SW 1271 (cell line): ENCODE data around the gene NEIL3.

ENCODE experiments used
- DNase-seq, 2 experiments: peaks; one replicate each; lab custom pipeline; 2025; lab: John Stamatoyannopoulos, UW

Gene NEIL3, protein sequence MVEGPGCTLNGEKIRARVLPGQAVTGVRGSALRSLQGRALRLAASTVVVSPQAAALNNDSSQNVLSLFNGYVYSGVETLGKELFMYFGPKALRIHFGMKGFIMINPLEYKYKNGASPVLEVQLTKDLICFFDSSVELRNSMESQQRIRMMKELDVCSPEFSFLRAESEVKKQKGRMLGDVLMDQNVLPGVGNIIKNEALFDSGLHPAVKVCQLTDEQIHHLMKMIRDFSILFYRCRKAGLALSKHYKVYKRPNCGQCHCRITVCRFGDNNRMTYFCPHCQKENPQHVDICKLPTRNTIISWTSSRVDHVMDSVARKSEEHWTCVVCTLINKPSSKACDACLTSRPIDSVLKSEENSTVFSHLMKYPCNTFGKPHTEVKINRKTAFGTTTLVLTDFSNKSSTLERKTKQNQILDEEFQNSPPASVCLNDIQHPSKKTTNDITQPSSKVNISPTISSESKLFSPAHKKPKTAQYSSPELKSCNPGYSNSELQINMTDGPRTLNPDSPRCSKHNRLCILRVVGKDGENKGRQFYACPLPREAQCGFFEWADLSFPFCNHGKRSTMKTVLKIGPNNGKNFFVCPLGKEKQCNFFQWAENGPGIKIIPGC

DNA sequence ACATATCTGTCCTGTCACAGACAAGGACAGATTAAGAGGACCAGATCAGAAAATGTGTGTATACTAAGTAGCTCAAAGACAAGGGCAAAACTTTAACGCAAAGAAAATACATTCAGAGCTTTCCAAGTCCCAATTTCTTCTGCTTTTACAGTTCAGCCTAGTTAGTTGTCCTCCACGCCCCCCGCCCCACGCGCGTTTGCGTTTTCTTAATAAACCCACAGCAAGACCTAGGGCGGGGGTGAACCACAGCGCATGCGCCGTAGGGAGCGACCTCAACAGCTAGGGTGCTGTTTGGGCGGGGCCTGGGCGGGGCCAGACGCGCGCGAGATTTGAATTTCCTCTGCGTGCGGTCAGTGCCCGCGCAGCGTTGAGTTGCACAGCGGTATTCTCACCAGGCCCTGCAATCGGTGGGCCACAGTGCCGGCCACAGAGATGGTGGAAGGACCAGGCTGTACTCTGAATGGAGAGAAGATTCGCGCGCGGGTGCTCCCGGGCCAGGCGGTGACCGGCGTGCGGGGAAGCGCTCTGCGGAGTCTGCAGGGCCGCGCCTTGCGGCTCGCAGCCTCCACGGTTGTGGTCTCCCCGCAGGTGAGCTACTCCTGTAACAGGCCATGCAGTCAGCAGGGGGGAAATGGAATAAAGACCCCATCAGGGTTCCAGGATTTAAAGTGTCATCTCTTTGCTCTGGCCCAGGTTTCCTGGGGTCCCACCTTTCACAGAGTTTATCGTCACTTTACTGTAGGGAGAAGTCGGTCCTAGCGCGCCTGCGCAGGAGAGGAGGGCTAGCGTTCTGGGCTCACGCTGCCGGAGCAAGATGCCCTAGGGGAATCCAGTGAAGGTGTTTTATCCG lies at the start of gene NEIL3:
TSS of gene NEIL3 (plus strand) at position 353 of the 850 bp plus-strand sequence. CDS start at position 433, 80 bp downstream.
- DNase-seq, result peak; percentile 61 to 74

DNA sequence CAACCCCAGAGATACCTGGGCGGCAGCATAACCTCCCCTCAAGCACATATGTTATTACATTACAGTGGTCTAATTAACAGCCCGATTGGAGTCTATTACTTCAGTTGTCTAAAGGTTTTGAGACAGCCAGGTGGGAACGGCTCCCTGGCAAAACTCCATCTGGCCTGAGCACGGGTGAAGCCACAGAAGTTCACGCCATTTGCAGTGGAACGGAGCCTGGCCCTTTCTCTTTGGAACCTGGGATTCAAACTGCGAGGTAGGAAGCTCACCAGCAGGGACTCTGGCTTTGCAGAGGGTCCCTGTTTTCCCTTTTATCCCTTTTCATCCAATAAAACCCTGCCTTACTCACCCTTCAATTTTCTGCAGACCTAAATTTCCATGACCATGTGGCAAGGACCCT lies 45.9 kb upstream of the NEIL3 start:
- DNase-seq, result no peak

DNA sequence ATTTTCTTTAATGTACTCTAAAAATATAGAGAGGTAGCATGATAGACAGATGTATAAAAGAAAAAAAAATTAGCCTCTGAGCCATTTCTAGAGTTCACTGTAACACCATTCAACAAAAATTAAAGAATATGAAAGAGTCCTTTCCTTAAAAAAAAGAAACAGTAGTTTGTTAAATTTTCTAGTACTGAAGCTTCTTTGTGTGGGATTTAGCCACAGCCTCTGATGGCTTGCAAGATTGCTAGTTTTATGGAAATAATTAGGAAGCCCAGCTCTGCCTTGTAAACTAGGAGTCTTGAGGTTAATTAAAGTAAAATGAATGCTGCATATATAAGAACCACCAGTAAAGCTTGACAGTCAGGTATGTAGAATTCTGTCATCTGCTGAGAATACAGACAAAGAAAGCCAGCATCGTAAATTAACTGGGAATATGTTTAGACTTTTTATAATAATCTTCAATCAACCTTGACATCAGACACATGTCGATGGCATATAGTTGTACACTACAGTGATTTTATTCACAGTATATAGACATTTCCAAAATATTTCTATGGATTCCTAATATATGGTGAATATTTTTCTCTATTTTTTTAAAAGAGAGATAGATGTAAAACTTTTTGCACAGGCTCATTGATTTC lies 44.8 kb upstream of the NEIL3 start:
- no peak for DNase-seq

DNA sequence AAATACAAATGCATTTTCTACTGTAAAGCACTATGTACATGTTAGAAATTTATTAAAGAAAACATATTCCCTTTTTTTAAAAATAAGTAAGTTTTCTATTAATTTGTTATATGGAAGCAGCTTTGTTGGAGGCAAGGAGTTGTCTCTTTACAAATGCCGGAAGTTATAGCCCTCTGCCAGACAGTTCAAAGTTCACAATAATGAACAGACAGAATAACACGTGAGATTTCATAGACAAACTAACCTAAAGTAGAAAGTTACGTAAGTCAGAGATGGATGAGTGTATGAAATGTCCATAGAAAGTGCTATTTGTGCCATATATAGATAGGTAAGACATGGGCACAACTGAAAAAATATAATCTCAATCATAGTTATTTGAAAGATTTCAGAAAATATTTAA lies 43.9 kb upstream of the NEIL3 start:
- DNase-seq, result no peak

DNA sequence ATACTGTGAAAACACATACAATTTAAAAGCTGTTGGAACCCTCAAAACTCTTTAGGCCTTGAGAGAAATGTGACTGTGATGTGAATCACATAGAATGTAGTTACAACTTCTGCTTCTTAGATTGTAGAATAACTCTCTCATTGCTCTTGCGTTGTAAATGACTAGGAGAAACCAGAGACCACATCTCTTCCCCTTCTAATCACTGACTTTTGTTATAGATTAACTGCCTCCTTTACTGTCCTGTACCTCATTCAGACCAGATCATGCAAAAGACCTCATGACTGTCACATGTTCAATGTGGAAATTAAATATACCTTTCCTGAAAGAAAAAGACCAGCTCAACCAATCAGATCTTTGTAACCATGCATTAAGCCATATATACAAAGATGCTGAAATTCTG lies 43.2 kb upstream of the NEIL3 start:
- no peak for DNase-seq

DNA sequence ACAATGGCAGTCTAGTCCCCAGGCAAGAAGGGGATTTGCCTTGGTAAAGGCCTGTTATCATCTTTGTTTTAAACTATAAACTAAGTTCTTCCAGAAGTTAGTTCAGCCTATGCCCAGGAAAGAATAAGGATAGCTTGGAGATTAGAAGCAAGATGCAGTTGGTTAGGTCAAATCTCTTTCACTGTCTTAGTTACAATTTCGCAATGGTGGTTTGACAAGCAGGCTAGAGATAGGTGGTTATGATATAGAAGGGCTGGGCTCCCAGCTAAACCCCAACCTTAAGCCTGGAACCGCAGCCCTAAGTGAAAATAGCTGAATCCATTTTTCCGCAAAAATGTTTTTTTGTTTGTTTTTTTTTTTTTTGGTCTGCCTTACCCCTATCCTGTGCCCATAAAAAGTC lies 41.8 kb upstream of the NEIL3 start:
- no peak for DNase-seq

DNA sequence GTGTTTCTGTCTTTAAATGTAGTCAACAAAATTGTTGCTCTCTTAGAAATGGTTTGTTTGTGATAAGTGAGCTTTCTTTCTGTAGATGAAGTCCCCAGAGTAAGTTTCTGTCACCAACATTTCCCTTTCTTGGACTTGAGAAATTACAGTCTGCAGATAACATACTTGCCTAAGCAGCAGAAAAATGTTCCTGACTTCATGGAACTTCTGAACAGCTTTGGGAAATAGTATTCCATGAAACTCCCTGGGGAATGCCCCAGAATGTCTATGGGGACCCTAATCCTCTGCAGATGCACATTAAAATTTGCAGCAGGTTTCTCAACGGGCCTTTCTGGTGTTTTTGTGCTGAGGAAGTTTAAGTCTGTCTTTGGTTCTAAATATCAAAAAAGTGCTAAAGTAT lies 38.6 kb upstream of the NEIL3 start:
- no peak for DNase-seq

DNA sequence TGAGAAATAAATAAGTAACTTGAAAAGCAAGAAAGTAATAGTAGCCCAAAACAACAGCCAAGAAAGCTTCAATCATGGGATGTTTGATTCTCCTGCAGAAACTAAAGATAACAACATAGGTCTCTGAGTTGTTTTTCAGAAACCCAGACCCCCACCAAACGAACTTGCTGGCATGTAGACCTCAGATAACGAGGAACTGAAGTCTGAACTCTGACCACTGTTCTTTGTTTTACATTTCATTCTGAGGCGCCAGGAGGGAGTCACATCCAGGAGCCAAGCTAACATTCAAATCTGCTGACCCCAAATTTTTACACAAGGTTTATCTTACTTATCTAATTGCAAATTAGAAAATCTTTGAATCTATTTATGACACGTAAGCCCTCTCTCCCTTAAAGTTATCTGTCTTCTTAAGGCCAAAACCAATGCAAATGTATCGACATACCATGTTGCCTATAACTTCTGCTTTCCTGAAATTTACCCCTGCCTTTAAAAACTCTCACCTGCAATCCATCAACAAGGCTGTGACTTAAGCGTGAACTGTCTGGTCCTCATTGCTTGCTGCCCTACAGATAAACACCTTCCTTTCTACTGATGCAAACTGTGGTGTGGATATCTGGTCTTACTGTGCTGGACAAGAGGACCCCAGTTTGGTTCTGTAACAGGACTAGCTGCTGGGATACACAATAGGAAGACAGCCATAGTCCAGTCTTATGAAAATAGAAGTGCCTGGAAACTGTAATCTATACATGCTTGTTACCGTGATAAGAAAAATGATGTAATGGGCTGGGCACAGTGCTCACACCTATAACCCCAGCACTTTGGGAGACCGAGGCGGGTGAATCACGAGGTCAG lies 37.5 kb upstream of the NEIL3 start:
- DNase-seq, result no peak

DNA sequence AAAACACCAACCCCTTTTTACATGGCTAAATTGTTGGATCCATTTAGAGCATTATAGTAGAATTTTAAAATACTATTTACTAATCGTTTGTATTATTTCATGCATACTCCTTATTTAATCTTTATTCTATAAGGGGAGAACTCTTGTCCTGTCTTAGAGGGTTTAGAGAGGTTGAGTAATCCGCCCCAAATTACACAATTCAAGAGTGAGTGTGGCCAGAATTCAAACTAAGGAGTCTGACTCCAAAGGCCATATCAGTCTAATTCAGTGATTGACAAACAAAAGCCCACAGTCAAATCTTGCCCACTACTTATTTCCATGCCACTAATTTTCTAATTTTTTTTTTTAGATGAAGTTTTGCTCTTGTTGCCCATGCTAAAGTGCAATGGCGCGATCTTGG lies 33.7 kb upstream of the NEIL3 start:
- DNase-seq, result no peak

DNA sequence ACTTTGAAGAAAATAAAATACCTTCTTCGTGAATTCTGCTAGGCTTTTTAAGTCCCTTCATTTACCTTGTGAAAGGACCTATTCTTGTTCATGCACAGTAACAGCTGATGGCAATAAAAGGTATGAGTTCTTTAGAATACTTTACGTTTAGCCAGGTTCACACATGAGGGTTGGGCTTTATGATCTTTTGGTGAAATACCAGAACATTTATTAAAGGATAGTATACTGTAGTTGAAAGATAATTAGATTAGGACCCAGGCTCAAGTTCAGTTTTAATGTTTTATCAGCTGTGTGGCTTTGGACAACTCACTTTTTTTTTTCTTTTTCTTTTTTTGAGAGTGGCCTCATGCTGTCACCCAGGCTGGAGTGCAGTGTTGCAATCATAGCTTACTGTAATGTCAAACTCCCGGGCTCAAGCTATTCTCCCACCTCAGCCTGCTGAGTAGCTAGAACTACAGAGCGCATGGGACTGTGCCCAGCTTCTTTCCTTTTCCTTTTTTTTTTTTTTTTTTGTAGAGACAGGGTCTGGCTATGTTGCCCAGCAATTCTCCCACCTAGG lies 28.2 kb upstream of the NEIL3 start:
- no peak for DNase-seq

DNA sequence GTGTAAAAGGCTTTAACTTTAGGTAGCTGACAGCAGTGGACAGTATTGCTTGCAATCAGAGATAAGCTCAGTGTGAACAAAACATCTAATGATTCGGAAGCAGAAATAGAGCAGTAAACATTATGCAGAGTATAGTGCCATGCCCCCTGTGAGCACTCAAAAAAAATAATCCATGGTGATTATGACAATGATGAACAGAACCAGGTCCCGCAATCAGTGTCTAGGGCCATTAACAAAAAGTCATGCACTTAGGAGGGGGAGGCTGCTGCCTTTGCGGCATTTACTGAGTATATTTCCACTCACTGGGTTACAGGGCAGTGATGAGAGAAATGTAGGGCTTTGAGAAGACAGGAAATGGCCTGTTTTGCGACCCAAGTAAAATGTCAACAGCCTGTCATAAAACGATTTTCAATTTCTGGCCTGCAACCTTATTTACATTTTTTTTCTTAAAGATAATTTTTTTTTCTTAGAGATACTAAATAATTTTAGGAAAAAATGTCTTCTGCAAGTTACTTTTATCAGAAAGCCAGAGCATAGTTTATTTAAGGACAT lies 27.3 kb upstream of the NEIL3 start:
- no peak for DNase-seq

DNA sequence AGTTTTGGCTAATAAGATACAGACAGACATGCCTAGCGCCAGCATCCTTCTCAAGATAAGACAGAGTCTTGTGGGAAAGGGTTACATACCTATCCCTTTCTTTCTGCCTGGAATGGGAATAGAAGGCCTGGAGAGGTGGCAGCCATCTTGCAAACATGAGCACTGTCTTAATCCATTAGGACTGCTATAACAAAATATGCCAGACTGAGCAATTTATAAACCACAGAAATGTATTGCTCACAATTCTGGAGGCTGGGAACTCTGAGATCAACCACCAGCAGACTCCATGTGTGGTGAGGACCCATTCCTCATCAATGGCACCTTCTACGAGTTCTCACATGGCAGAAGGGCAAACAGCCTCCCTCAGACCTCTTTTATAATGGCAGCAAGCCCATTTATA lies 26.5 kb upstream of the NEIL3 start:
- no peak for DNase-seq

DNA sequence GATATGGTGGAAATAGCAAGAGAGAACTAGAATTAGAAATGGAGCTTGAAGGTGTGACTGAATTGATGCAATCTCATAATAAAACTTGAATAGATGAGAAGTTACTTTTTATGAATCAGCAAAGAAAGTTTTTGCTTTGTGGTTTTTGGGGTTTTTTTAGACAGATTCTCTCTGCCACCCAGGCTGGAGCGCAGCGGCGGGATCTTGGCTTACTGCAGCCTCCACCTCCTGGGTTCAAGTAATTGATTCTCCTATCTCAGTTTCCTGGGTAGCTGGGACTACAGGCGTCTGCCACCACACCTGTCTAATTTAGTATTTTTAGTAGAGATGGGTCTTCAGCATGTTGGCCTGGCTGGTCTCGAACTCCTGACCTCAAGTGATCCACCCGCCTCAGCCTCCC lies 23.7 kb upstream of the NEIL3 start:
- DNase-seq, result no peak

DNA sequence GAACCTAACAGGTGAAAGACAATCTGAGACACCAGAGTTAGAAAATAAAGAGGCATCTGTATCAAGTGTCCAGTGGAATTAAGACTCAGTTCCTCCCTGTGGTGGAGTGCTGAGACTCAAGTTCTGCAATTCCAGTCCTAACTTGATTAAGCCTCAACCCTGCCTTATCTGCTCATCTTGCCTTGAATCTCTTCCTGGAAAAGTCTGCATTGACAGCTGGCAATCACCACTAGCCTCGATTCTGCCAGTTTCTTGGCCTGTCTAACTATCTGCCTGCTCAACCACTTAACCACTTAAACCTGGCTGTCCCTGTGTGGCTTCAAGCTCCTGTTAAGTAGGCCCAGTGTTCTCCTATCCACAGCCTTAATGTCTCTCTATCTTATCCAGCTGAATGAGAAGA lies 22.4 kb upstream of the NEIL3 start:
- no peak for DNase-seq

DNA sequence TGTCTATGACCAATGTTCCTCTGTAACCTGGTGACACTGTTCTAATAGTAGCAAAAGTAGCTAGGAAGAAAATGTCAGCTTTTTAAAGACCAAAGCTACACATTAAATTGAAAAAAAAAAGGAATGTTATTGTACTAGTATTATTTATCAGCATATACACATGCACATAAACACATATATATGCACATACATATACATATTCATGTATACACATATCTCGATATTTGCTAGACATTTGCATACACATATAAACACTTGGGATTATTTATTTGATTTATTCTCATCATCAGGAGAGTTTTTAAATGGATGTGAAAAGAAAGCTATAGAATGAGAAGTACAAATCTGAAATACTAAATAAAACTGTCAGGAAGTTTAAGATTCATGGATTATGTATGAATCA lies 21.3 kb upstream of the NEIL3 start:
- no peak for DNase-seq

DNA sequence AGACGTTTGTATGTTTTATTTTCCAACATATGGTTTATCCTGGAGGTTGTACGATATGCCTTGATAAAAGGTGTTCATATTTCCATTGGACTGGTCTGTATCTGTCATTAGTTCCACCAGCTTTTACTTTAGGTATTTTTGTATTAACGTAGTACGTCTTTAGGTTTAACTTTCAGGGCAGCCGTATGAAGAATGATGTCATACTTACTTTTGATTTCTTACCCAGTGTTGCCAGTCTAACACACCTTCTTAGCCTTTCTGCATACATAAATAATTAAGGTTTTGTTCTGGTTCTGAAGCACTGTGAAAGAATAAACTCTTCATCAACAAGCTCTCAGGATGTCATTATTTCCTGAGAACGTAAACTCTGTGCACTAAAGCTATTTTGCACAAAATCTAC lies 18.9 kb upstream of the NEIL3 start:
- no peak for DNase-seq

DNA sequence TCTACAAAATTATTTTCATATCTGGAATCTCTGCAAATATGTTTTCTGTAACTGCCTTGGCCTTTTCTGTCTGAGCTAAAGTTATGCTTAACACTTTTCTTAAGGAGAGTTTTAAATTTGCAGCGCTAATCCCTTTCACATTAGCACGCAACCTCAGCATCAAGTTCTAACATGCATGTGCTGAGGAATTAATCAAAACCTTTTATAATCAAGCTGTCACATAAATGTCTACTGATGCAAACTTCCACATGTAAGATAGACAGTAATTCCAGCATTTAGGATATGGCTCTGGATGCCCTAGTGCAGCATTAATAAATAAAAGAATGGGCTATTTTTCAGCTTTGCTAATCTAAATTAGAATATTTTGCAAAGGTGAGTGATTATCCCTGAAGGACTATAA lies 17.5 kb upstream of the NEIL3 start:
- DNase-seq, result no peak

DNA sequence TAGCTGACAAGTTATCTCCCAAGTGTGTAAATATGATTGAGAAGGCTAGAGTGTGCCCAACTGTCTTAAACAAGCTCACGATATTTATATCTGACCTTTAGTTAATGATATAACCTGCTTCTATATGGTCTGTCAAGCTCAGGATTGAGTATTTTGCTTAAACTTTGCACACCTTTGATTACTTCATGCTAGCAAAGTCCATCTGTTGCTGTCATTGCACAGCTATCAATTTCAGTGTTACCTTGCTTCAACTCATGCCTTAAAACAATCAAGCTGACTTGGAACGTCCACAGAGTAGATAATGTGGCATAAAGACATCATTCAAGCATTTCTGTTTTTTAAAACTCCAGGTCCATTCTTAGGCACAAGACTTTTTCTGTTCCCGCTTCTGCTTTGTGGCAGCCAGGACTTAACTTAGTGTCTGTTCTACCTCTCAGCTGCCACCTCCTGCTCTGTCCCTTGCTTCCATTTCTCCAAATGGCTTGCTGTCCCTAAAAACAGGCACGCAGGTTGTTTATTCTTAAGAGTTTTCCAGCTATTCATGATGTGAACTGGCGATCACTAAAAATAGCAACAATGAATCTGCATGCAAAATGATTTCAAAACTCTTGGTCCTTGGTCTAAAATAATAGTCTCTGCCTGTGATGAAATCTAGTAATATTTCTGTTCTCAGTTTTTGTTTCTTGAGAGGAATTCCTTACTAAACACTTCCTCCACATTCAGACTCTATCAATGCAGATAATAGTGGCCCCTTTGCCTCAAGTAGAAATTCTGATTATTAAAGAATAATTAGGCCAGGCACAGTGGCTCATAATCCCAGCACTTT lies 16.3 kb upstream of the NEIL3 start:
- no peak for DNase-seq

DNA sequence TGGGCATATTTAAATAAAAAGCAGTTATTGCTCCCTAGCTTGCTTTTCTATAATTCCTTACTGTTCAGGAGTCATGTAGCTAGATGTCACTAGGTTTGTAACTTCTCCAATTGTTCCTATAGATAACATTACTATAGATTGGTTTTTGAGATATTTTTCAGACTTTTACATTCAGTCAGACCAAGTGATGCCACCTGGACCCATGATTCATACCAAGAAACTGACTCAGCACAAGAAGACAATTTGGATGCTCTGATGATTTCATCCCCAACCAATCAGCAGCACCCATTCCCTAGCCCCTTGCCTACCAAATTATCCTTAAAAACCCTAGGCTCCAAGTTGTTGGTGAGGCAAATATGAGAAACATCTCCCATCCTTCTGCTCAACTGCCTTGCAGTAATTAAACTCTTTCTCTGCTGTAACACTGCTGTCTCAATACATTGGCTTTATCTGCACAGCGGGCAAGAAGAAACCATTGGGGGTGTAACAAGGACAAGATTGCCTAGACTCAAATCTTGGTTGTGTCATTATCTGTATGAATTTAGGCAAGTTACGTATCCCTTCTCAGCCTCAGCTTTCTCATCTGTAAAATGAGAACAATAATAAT lies 11.8 kb upstream of the NEIL3 start:
- DNase-seq, result no peak
